ENCODE measurements around the gene TSSK2.
"Not testable (repeated sequence)": the region's sequence is repeated elsewhere in the genome, so short reads cannot be mapped to it uniquely, and the experiment has no call there.

The TSSK2 gene

GRCh38 chr22:19130959-19131684 lies at the start of gene TSSK2:
Gene TSSK2 (plus strand): TSS chr22:19131308. CDS start chr22:19131400, 92 bp downstream.
- H3K4me3 Mint-ChIP-seq, result no peak within 1 kb of the TSS
- no peak within 1 kb of the TSS for H3K27ac Mint-ChIP-seq
- no peaks in the 10 kb centered on the region for H3K36me3 Mint-ChIP-seq
- H3K9me3 Mint-ChIP-seq, result no peaks in the 10 kb centered on the region
- H3K27me3 Mint-ChIP-seq, result no peaks in the 10 kb centered on the region
- no peaks in the 10 kb centered on the region for H3K4me1 Mint-ChIP-seq

DNA sequence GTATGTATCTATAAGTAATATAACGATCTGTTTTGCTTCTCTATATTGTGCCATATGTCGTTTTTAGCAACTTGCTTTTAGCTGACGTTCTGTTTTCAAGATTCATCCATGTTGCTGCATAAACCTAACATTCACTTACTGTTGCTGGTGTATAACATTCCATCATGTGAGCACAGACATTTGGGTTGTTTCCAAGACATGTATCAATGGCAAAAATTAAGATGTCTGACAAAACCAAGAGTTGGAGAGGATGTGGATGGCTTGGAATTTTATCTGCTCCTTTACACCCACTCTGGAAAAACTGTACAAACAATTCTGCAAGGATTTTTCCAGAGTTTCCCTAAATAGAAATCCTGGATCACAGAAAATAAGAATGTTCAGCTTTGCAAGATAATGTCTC lies 49.8 kb upstream of the TSSK2 start:
- H3K27ac Mint-ChIP-seq, result no peak overlapping the region
- H3K36me3 Mint-ChIP-seq, result peaks cover 13% of the 10 kb centered on the region
- no peaks in the 10 kb centered on the region for H3K27me3 Mint-ChIP-seq
- peaks cover 19% of the 10 kb centered on the region for H3K4me1 Mint-ChIP-seq
- no peaks in the 10 kb centered on the region for H3K9me3 Mint-ChIP-seq
- no peak overlapping the region for H3K4me3 Mint-ChIP-seq

GRCh38 chr22:19082101-19082500 lies 49.0 kb upstream of the TSSK2 start:
- H3K27ac Mint-ChIP-seq, result no peak overlapping the region
- no peaks in the 10 kb centered on the region for H3K9me3 Mint-ChIP-seq
- H3K27me3 Mint-ChIP-seq, result no peaks in the 10 kb centered on the region
- H3K36me3 Mint-ChIP-seq, result peaks cover 13% of the 10 kb centered on the region
- H3K4me1 Mint-ChIP-seq, result peaks cover 25% of the 10 kb centered on the region
- no peak overlapping the region for H3K4me3 Mint-ChIP-seq

DNA sequence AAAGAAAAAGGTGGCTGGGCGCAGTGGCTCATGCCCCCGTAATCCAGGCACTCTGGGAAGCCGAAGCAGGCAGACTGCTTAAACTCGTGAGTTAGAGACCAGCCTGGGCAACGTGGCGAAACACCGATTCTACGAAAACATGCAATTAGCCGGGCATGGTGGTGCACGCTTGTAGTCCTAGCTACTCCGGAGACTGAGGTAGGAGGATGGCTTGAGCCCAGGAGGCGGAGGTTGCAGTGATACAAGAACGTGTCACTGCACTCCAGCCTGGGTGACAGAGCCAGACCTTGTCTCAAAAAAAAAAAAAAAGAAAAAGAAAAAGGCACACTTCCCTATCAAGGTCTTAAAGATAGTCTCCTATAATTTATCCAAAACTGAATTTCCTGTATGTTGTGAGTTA lies 48.3 kb upstream of the TSSK2 start:
- H3K4me3 Mint-ChIP-seq, result no peak overlapping the region
- no peak overlapping the region for H3K27ac Mint-ChIP-seq
- H3K27me3 Mint-ChIP-seq, result no peaks in the 10 kb centered on the region
- H3K4me1 Mint-ChIP-seq, result peaks cover 25% of the 10 kb centered on the region
- peaks cover 13% of the 10 kb centered on the region for H3K36me3 Mint-ChIP-seq
- no peaks in the 10 kb centered on the region for H3K9me3 Mint-ChIP-seq

DNA sequence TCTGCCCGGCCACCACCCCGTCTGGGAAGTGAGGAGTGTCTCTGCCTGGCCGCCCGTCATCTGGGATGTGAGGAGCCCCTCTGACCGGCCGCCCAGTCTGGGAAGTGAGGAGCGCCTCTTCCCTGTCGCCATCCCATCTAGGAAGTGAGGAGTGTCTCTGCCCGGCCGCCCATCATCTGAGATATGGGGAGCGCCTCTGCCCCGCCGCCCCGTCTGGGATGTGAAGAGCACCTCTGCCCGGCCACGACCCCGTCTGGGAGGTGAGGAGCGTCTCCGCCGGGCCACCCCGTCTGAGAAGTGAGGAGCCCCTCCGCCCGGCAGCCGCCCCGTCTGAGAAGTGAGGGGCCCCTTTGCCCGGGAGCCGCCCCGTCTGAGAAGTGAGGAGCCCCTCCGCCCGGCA lies 47.0 kb upstream of the TSSK2 start:
- peak overlapping the region; percentile 51 for H3K27ac Mint-ChIP-seq
- not testable (repeated sequence) for H3K9me3 Mint-ChIP-seq, H3K4me3 Mint-ChIP-seq, H3K27me3 Mint-ChIP-seq
- peaks cover 15% of the 10 kb centered on the region for H3K36me3 Mint-ChIP-seq
- H3K4me1 Mint-ChIP-seq, result peaks cover 35% of the 10 kb centered on the region

DNA sequence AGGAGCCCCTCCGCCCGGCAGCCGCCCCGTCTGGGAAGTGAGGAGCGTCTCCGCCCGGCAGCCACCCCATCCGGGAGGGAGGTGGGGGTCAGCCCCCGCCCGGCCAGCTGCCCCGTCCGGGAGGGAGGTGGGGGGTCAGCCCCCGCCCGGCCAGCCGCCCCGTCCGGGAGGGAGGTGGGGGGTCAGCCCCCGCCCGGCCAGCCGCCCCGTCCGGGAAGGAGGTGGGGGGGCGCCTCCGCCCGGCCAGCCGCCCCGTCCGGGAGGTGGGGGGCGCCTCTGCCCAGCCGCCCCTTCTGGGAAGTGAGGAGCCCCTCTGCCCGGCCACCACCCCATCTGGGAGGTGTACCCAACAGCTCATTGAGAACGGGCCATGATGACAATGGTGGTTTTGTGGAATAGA lies 46.5 kb upstream of the TSSK2 start:
- peaks cover 37% of the 10 kb centered on the region for H3K4me1 Mint-ChIP-seq
- H3K4me3 Mint-ChIP-seq, H3K27me3 Mint-ChIP-seq, H3K9me3 Mint-ChIP-seq, H3K27ac Mint-ChIP-seq: not testable (repeated sequence)
- H3K36me3 Mint-ChIP-seq, result peaks cover 15% of the 10 kb centered on the region

GRCh38 chr22:19085233-19085718 lies 45.8 kb upstream of the TSSK2 start:
- H3K4me1 Mint-ChIP-seq, result peaks cover 43% of the 10 kb centered on the region
- H3K36me3 Mint-ChIP-seq, result peaks cover 15% of the 10 kb centered on the region
- H3K9me3 Mint-ChIP-seq, result no peaks in the 10 kb centered on the region
- no peak overlapping the region for H3K4me3 Mint-ChIP-seq
- no peaks in the 10 kb centered on the region for H3K27me3 Mint-ChIP-seq
- H3K27ac Mint-ChIP-seq, result peak overlapping the region; percentile 46

GRCh38 chr22:19086417-19086816 lies 44.7 kb upstream of the TSSK2 start:
- no peaks in the 10 kb centered on the region for H3K9me3 Mint-ChIP-seq
- H3K27ac Mint-ChIP-seq, result peak overlapping the region; percentile 18
- H3K36me3 Mint-ChIP-seq, result peaks cover 15% of the 10 kb centered on the region
- peaks cover 47% of the 10 kb centered on the region for H3K4me1 Mint-ChIP-seq
- H3K27me3 Mint-ChIP-seq, result no peaks in the 10 kb centered on the region
- no peak overlapping the region for H3K4me3 Mint-ChIP-seq

GRCh38 chr22:19086896-19087295 lies 44.2 kb upstream of the TSSK2 start:
- Mint-ChIP-seq H3K36me3 (peaks cover 12% of the 10 kb centered on the region), H3K27me3 (no peaks in the 10 kb centered on the region), H3K4me1 (peaks cover 50% of the 10 kb centered on the region), H3K27ac (peak overlapping the region; percentile 18), H3K9me3 (no peaks in the 10 kb centered on the region), H3K4me3 (no peak overlapping the region)

GRCh38 chr22:19088866-19089595 lies 42.1 kb upstream of the TSSK2 start:
- no peaks in the 10 kb centered on the region for H3K27me3 Mint-ChIP-seq
- H3K4me3 Mint-ChIP-seq, result no peak overlapping the region
- no peaks in the 10 kb centered on the region for H3K9me3 Mint-ChIP-seq
- peaks cover 54% of the 10 kb centered on the region for H3K4me1 Mint-ChIP-seq
- H3K36me3 Mint-ChIP-seq, result peaks cover 9% of the 10 kb centered on the region
- no peak overlapping the region for H3K27ac Mint-ChIP-seq

GRCh38 chr22:19090183-19090582 lies 40.9 kb upstream of the TSSK2 start:
- Mint-ChIP-seq H3K27me3 (no peaks in the 10 kb centered on the region), H3K4me3 (no peak overlapping the region), H3K27ac (peak overlapping the region; percentile 18), H3K4me1 (peaks cover 51% of the 10 kb centered on the region), H3K9me3 (no peaks in the 10 kb centered on the region), H3K36me3 (peaks cover 6% of the 10 kb centered on the region)

- peak overlapping the region; percentile 18 for H3K27ac Mint-ChIP-seq
- H3K9me3 Mint-ChIP-seq, result no peaks in the 10 kb centered on the region
- H3K36me3 Mint-ChIP-seq, result peaks cover 3% of the 10 kb centered on the region
- peak overlapping the region; percentile 5 for H3K4me3 Mint-ChIP-seq
- H3K27me3 Mint-ChIP-seq, result no peaks in the 10 kb centered on the region
- H3K4me1 Mint-ChIP-seq, result peaks cover 46% of the 10 kb centered on the region
These were observed 40.5 kb upstream of the TSSK2 start for GRCh38 chr22:19090586-19091127.

DNA sequence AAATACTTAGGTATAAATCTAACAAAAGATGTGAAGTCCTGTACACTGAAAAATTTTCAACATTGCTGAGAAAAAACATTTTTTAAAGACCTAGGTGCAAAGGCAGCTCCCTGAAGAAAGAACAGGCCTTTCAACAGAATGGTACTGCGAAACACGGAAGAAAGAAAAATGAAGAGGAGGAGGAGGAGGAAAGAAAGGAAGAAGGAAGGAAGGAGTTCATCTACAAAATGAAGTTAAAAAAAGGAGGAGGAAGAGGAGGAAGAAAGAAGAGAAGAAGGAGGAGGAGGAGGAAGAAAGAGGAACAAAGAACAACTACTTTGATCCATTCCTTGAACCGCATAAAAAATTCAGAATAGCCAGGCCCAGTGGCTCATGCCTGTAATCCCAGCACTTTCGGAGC lies 38.4 kb upstream of the TSSK2 start:
- no peaks in the 10 kb centered on the region for H3K9me3 Mint-ChIP-seq
- no peak overlapping the region for H3K4me3 Mint-ChIP-seq
- no peaks in the 10 kb centered on the region for H3K27me3 Mint-ChIP-seq
- peaks cover 55% of the 10 kb centered on the region for H3K4me1 Mint-ChIP-seq
- no peak overlapping the region for H3K27ac Mint-ChIP-seq
- peaks cover 3% of the 10 kb centered on the region for H3K36me3 Mint-ChIP-seq

DNA sequence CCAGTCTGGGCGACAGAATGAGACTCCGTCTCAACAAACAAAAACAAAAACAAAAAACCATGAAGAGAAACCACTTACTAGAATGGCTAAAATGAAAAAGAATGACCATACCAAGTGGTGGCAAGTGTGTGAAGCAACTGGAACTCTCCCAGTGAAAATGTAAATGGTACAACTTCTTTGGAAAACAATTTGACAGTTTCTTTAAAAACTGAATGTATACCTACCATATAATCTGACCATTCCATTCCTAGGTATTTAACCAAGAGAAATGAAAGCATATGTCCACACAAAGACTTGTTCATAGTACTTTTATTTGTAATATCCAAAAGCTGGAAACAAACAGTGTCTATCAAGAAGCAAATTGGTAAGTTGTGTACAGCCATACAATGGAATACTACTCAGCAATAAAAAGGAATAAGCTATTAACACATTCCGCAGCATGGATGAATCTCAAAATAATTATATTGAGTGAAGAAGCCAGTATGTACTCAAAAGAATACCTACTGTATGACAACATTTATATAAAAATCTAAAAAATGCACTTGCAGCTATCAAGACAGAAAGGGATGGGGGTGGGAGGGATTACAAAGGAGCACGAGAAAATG lies 36.6 kb upstream of the TSSK2 start:
- H3K4me1 Mint-ChIP-seq, result peaks cover 55% of the 10 kb centered on the region
- no peaks in the 10 kb centered on the region for H3K27me3 Mint-ChIP-seq

DNA sequence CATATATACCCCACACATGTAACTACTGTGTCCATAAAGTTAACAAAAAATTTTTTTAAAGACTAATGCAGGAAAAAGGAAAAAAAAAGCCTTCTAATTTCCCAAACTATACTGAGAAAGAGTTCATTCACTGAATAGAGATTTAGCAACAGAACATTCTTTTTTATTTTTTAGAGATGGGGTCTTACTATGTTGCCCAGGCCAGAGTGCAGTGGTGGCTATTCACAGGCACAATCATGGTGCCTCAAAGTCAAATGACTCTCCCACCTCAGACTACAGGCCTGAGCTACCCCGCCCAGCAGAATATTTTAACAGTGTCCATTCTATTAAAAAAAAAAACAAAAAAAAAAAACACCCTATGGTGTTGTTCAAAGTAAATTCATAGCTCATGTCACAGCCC lies 34.6 kb upstream of the TSSK2 start:
- H3K4me1 Mint-ChIP-seq, result peaks cover 44% of the 10 kb centered on the region

More for the DNA sequence above, 36.6 kb upstream of the TSSK2 start:
- no peak overlapping the region for H3K27ac Mint-ChIP-seq
- no peak overlapping the region for H3K4me3 Mint-ChIP-seq
- H3K36me3 Mint-ChIP-seq, result peaks cover 2% of the 10 kb centered on the region
- H3K9me3 Mint-ChIP-seq, result no peaks in the 10 kb centered on the region

DNA sequence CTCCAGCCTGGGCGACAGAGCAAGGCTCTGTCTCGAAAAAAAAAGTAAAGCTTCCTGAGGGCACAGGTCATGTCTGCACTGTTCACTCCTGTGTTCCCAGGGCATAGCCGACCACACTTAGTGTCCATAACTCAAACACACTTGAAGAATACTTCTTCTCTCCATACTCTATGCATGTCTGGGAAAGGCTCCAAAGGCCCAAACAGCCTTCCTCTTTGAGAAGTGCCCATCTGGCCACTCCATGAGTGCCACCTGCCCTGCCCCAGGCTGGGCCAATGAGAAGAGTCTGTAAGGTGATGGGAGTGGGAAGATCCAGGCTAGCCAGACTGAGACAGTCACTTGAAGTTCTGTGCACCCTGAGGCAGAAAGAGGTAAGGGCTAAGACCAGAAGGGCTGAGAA lies 33.6 kb upstream of the TSSK2 start:
- peaks cover 2% of the 10 kb centered on the region for H3K36me3 Mint-ChIP-seq
- H3K4me3 Mint-ChIP-seq, result no peak overlapping the region
- H3K27ac Mint-ChIP-seq, result no peak overlapping the region
- no peaks in the 10 kb centered on the region for H3K9me3 Mint-ChIP-seq
- peaks cover 47% of the 10 kb centered on the region for H3K4me1 Mint-ChIP-seq
- no peaks in the 10 kb centered on the region for H3K27me3 Mint-ChIP-seq

More for the DNA sequence above, 34.6 kb upstream of the TSSK2 start:
- Mint-ChIP-seq H3K27ac (no peak overlapping the region), H3K9me3 (no peaks in the 10 kb centered on the region), H3K36me3 (peaks cover 2% of the 10 kb centered on the region), H3K4me3 (no peak overlapping the region), H3K27me3 (no peaks in the 10 kb centered on the region)
